Panc1 (cell line): ENCODE results near the gene C16orf74. TPM values are rescaled to one million over a fixed set of nuclear protein-coding genes. Genes with fewer than 3 reads are reported as not detected.

ENCODE experiments used
- ATAC-seq: fragments of 200-7000 bp; cut with Tn5 transposase; 2 replicates; pipeline ENCODE4 v1.9.1; 2020; ENCODE audit warnings: mild to moderate bottlenecking, moderate library complexity
- BruUV-seq: library from RNA; stranded (reverse); fragments of 400-500 nt; replicated peaks from 2 replicates; lab custom pipeline; 2021; lab: Mats Ljungman, UMichigan
- CTCF ChIA-PET: fragments of 300-600 bp; sonication (Branson Sonifier 250); formaldehyde crosslinking; loops from one replicate; lab custom pipeline; 2022; ENCODE audit warnings: antibody characterized with exemption; lab: Charles Lee
- POLR2A ChIA-PET: fragments of 300-600 bp; sonication (Branson Sonifier 250); formaldehyde crosslinking; loops from one replicate; lab custom pipeline; 2022; ENCODE audit warnings: antibody characterized with exemption; lab: Charles Lee
- DNase-seq: peaks from one replicate; pipeline ENCODE4 v3.0.0-alpha.2; 2010; ENCODE audit warnings: low read depth, low spot score
- H3K27ac ChIP-seq: 2 replicates; pipeline ENCODE4 v1.5.1; 2011; ENCODE audit warnings: mild to moderate bottlenecking, low read length, inconsistent platforms
- H3K27me3 ChIP-seq: fragments of 200-500 bp; sonication (Bioruptor generic); 2 replicates; pipeline ENCODE4 v1.6.0; 2014; ENCODE audit warnings: low read length, inconsistent platforms; ENCODE audit not compliant: control insufficient read depth, insufficient read depth
- H3K36me3 ChIP-seq: fragments of 200-500 bp; sonication (Bioruptor generic); 2 replicates; pipeline ENCODE4 v1.5.1; 2014; ENCODE audit warnings: inconsistent platforms, mild to moderate bottlenecking, low read length, moderate library complexity; ENCODE audit not compliant: control insufficient read depth, insufficient read depth
- H3K4me1 ChIP-seq: 2 replicates; pipeline ENCODE4 v1.5.1; 2011; ENCODE audit warnings: inconsistent platforms, mild to moderate bottlenecking, low read length, moderate library complexity; ENCODE audit not compliant: control insufficient read depth, insufficient read depth
- H3K4me3 ChIP-seq, 2 experiments: 2 replicates each; pipeline ENCODE4 v1.5.1; 2011 to 2012; ENCODE audit warnings: low read depth in 2 of 2, low read length in 2 of 2, mild to moderate bottlenecking in 2 of 2, inconsistent platforms in 1 of 2, moderate library complexity in 1 of 2
- H3K9me3 ChIP-seq: fragments of 200-500 bp; sonication (Bioruptor generic); 2 replicates; pipeline ENCODE4 v1.5.1; 2014; ENCODE audit warnings: low read depth, mild to moderate bottlenecking, inconsistent platforms, low read length, moderate library complexity; ENCODE audit not compliant: control insufficient read depth, insufficient read depth
- CTCF ChIP-seq: fragments of 450-650 bp; IDR thresholded peaks from 2 replicates; pipeline ENCODE4 v1.5.1; 2017; ENCODE audit warnings: mild to moderate bottlenecking
- POLR2AphosphoS5 ChIP-seq: IDR thresholded peaks from 2 replicates; pipeline ENCODE4 v1.6.1; 2012; ENCODE audit warnings: mild to moderate bottlenecking, low read depth, low read length, moderate library complexity
- REST ChIP-seq, 2 experiments: IDR thresholded peaks; 2 replicates each; pipeline ENCODE4 v1.6.1; 2011 to 2012; ENCODE audit warnings: low read depth in 2 of 2, control low read depth in 1 of 2, low read length in 1 of 2, mild to moderate bottlenecking in 1 of 2, moderate library complexity in 1 of 2; ENCODE audit not compliant: insufficient read depth in 1 of 2
- SIN3A ChIP-seq: IDR thresholded peaks from 2 replicates; pipeline ENCODE4 v1.6.1; 2012; ENCODE audit warnings: low read depth, mild to moderate bottlenecking, low read length, moderate library complexity, borderline replicate concordance; ENCODE audit not compliant: insufficient read depth
- TCF7L2 ChIP-seq: IDR thresholded peaks from 2 replicates; pipeline ENCODE4 v1.6.1; 2011; ENCODE audit warnings: mild to moderate bottlenecking, low read depth, low read length, inconsistent platforms
- in situ Hi-C: cut with HindIII; loops from 2 replicates; pipeline ENCODE4 v1.10.0; 2016; ENCODE audit warnings: low sequenced_read_pairs, low pct_unique_long_range_greater_than_20kb
- intact Hi-C: fragments of 100-400 bp; cut with micrococcal nuclease; formaldehyde crosslinking; loops from one replicate; pipeline ENCODE4 v1.10.0; 2022; ENCODE audit not compliant: unreplicated experiment
- total RNA-seq: library from RNA; stranded (reverse); gene quantifications from one replicate; pipeline ENCODE4 v1.2.1, GENCODE V29; 2021; ENCODE audit not compliant: unreplicated experiment

C16orf74 gene
- total RNA-seq, 1 experiment from 2014 or later, result 1.5 TPM

- DNase-seq, result peak; percentile 32
- no TSS peak for BruUV-seq
- Histone ChIP-seq H3K27me3 (no peaks in the 10 kb centered on the region), H3K4me1 (no peaks in the 10 kb centered on the region), H3K27ac (no peak overlapping the region), H3K36me3 (no peaks in the 10 kb centered on the region), H3K9me3 (no peaks in the 10 kb centered on the region), H3K4me3 (no peak overlapping the region)
- TF ChIP-seq REST (IDR thresholded peaks at IDR 0.05; ENCODE audit: insufficient read depth in 1 of 2, low read depth in 2 of 2, low read length in 1 of 2) (no peak), SIN3A (no peak), TCF7L2 (no peak), POLR2AphosphoS5 (no peak), CTCF (no peak)
- ChIA-PET CTCF (interaction anchor here (0.6 kb wide), 1 partner anchor 52 kb away, joined by 4 read pairs; no protein-coding TSS in a partner anchor), POLR2A (no interaction called here)
- in situ Hi-C loops, result no loop called here
- intact Hi-C loops, result no loop called here
- peak; percentile 92 for ATAC-seq
Observed at GRCh38 chr16:85767531-85767930, 16.6 kb upstream of the C16orf74 start.

- intact Hi-C loops (no loop called here), in situ Hi-C loops (no loop called here)
- no peaks in the 10 kb centered on the region for H3K27me3 ChIP-seq
- ATAC-seq (no peak), DNase-seq (no peak)
- H3K27ac ChIP-seq, result no peak overlapping the region
- POLR2A ChIA-PET, result no interaction called here
- H3K9me3 ChIP-seq, result no peaks in the 10 kb centered on the region
- no peaks in the 10 kb centered on the region for H3K4me1 ChIP-seq
- no peaks in the 10 kb centered on the region for H3K36me3 ChIP-seq
- CTCF ChIA-PET, result no interaction called here
- no peak overlapping the region for H3K4me3 ChIP-seq
- TF ChIP-seq SIN3A (no peak), POLR2AphosphoS5 (no peak), CTCF (no peak), REST (IDR thresholded peaks at IDR 0.05; ENCODE audit: insufficient read depth in 1 of 2, low read depth in 2 of 2, low read length in 1 of 2) (no peak), TCF7L2 (no peak)
- BruUV-seq, result no TSS peak
Observed at GRCh38 chr16:85765767-85766166, 14.9 kb upstream of the C16orf74 start.
